ENCODE results near the gene LRMDA. TPM values are rescaled to one million over a fixed set of nuclear protein-coding genes. Genes with fewer than 3 reads are reported as not detected.

Gene LRMDA
- total RNA-seq, 1 donor from 2014 or later: 29.9 TPM

DNA sequence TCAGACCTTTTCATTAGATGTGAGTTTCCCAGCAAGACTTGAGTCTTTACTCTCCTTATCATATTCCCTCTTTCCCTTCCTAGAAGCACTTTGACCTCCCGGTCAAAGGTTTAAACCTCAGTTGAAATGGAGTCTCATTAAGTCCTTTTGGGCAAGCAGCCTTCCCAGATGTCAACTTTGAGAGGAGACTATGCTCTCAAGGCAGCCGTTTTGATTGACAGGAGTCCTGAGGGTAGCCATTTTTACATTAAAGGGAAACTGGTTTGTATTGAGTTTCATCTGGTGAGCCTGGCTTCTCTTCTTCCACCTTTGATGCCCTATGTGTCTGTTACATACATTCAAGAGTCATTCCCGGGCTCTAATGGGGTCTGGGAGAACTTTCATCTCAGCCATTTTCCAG lies 685.1 kb downstream of the LRMDA start:
- no peak overlapping the region for H3K27ac ChIP-seq
- no peak for ATAC-seq
- no peaks in the 10 kb centered on the region for H3K27me3 ChIP-seq (ENCODE audit: low read depth)
- H3K36me3 ChIP-seq: no peaks in the 10 kb centered on the region
- TF ChIP-seq, protein P1, sequence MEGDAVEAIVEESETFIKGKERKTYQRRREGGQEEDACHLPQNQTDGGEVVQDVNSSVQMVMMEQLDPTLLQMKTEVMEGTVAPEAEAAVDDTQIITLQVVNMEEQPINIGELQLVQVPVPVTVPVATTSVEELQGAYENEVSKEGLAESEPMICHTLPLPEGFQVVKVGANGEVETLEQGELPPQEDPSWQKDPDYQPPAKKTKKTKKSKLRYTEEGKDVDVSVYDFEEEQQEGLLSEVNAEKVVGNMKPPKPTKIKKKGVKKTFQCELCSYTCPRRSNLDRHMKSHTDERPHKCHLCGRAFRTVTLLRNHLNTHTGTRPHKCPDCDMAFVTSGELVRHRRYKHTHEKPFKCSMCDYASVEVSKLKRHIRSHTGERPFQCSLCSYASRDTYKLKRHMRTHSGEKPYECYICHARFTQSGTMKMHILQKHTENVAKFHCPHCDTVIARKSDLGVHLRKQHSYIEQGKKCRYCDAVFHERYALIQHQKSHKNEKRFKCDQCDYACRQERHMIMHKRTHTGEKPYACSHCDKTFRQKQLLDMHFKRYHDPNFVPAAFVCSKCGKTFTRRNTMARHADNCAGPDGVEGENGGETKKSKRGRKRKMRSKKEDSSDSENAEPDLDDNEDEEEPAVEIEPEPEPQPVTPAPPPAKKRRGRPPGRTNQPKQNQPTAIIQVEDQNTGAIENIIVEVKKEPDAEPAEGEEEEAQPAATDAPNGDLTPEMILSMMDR (IDR thresholded peaks at IDR 0.05): no peak
- no peaks in the 10 kb centered on the region for H3K9me3 ChIP-seq
- H3K4me3 ChIP-seq: no peak overlapping the region
- DNase-seq: no peak
- H3K4me1 ChIP-seq: peaks cover 11% of the 10 kb centered on the region
- intact Hi-C loops (cut with DNase I): no loop called here

DNA sequence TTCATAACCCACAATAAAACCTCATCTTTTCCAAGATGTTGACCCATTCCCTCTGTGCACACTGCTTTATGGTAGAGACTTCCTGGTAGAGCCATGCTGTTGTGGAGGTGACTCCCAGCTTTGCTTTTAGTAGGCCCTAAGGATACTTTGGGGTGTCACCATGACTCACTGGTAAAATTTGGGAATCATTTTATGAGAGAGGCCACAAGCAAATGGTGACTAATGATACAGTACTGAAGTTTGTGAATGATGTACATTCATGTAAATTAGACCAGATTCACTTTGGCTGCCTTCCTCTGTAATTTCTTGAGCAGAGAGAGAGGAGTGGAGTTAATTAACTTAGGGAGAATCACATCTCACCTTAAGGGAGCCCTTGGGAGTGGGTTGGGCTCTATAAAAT lies 686.5 kb downstream of the LRMDA start:
- TF ChIP-seq, protein P1 (IDR thresholded peaks at IDR 0.05): no peak
- H3K9me3 ChIP-seq: no peaks in the 10 kb centered on the region
- intact Hi-C loops (cut with DNase I): no loop called here
- H3K4me1 ChIP-seq: peaks cover 11% of the 10 kb centered on the region
- DNase-seq (no peak), ATAC-seq (no peak)
- no peaks in the 10 kb centered on the region for H3K27me3 ChIP-seq (ENCODE audit: low read depth)
- no peak overlapping the region for H3K4me3 ChIP-seq
- H3K27ac ChIP-seq: no peak overlapping the region
- no peaks in the 10 kb centered on the region for H3K36me3 ChIP-seq

DNA sequence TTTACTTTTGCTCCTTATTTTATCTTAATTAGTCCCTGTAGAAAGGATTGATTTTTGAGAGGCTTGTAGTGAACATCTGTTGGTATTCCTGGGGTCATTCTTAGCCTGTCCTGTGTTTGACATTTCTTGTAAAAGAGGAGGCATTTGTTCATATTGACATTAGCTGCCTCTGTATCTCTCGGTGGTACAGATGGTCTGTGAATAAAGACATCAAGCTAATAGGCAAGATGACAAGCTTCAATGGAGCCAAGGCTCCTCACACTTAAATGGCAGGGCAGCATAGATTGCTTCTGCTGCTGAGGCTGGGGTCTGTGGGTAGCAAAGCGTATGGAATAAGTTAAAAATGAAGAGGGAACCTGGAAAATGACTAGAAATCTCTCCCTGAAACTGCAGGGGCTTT lies 687.6 kb downstream of the LRMDA start:
- Histone ChIP-seq H3K36me3 (no peaks in the 10 kb centered on the region), H3K4me1 (peaks cover 11% of the 10 kb centered on the region), H3K4me3 (no peak overlapping the region), H3K27me3 (ENCODE audit: low read depth) (no peaks in the 10 kb centered on the region), H3K27ac (no peak overlapping the region), H3K9me3 (no peaks in the 10 kb centered on the region)
- intact Hi-C loops (cut with DNase I): no loop called here
- DNase-seq (no peak), ATAC-seq (no peak)
- TF ChIP-seq, protein P1 (IDR thresholded peaks at IDR 0.05): no peak

DNA sequence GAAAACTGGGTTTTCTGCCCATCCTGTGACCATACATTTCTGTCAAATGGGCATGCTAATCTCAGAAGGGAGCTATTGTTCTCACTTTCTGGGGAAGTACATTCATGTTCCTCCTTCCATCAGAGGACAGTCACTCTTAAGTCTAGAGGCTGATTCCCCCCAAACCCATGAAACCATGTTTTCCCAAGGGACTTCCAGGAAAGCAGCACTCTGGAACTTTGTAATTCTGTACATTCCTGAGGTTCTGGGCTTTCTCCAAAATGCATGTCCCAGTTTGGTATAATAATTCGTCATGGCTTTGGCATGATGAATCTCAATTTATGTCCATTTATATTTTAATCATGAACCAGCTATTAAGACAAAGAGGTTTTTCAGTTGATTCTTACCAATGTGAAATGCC lies 688.1 kb downstream of the LRMDA start:
- DNase-seq (no peak), ATAC-seq (no peak)
- no peak overlapping the region for H3K4me3 ChIP-seq
- H3K27ac ChIP-seq: no peak overlapping the region
- TF ChIP-seq, protein P1 (IDR thresholded peaks at IDR 0.05): no peak
- no peaks in the 10 kb centered on the region for H3K27me3 ChIP-seq (ENCODE audit: low read depth)
- intact Hi-C loops (cut with DNase I): no loop called here
- no peaks in the 10 kb centered on the region for H3K36me3 ChIP-seq
- H3K9me3 ChIP-seq: no peaks in the 10 kb centered on the region
- H3K4me1 ChIP-seq: peaks cover 11% of the 10 kb centered on the region

DNA sequence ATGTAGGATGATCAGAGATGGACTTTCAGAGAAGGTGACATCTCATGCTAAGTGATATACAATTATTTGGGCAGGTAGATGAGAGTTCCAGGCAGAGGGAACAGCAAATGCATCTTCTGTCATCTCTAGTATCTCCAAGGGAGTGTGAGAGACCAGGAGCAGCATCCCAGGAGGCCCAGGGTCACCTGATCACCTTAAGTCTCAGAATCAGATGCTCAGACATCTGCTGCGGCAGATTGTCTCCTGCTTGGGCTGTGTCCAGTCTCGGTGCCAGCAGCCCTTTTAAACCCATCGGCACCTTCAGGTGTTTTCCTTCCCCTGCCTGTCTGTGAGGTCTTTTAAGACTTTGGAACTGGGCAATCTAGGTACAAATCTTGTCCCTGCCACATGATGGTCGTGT lies 690.6 kb downstream of the LRMDA start:
- no peak for DNase-seq
- H3K36me3 ChIP-seq: no peaks in the 10 kb centered on the region

More for the DNA sequence above, 690.6 kb downstream of the LRMDA start:
- intact Hi-C loops (cut with DNase I): no loop called here
- ATAC-seq: no peak
- H3K4me1 ChIP-seq: peaks cover 3% of the 10 kb centered on the region
- no peaks in the 10 kb centered on the region for H3K27me3 ChIP-seq (ENCODE audit: low read depth)
- TF ChIP-seq, protein P1 (IDR thresholded peaks at IDR 0.05): no peak
- H3K27ac ChIP-seq: no peak overlapping the region
- no peaks in the 10 kb centered on the region for H3K9me3 ChIP-seq
- H3K4me3 ChIP-seq: no peak overlapping the region
